NCI-H2029 (cell line): Measurements from ENCODE around the gene CDH16.

Experiments
- DNase-seq: peaks from one replicate; lab custom pipeline; 2025; lab: John Stamatoyannopoulos, UW

Gene CDH16

DNA sequence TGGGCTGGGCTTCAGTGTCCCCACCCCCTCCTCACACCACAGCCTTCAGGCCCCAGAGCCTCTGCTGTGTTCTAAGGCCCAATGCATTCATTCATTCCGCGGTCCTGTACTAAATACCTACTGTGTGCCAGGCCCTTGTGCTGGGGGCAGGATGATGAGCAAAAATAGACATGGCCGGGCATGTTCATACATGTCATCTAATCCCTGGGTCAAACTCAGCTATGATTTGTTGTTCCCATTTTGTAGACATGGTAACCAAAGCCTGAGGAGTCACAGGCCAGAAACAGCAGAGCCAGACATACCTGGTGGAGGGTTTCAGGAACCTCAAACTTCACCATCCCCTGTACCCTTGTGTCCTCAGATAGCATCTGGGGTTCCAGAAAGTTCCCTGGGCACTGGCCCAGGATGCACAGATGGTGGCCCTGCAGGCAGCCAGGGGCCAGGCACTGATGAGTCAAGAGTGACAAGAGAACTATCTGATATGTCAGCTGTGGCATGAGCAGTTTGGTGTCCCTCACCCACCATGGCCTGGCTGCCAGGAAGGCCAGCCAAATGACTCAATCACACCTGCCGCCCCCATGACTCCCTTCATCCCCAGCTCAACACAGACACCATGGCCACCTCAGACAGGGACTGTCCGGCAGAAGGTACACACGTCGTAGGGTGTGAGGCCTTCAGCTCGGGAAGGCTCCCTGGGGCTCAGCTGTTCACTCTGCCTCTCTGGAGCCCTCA lies 9.4 kb upstream of the CDH16 start:
- no peak for DNase-seq

DNA sequence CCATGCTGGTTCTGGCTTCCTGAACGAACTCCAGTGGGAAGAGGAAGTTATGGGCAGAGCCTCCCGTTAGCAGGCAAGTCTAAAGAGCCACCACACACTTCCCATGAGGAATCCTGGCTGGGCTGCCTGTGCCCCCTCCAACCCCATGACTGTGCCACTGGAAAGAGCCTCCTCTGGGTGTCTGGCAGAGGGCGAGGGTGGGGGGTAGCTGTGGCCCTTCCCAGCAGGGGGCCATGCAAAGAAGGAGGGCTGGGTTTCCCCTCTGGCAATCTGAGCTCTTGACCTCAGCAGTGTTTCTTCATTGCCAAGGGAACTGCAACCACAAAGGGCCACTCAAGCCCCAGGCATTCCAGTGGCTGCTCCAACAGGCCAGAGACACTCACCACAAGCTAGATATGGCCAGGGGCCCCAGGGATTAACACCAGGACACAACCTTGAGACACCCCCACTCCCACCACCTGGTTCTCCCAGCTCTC lies 8.3 kb upstream of the CDH16 start:
- no peak for DNase-seq

- DNase-seq, result no peak
These were observed 7.7 kb upstream of the CDH16 start for GRCh38 chr16:66926171-66926947.

DNA sequence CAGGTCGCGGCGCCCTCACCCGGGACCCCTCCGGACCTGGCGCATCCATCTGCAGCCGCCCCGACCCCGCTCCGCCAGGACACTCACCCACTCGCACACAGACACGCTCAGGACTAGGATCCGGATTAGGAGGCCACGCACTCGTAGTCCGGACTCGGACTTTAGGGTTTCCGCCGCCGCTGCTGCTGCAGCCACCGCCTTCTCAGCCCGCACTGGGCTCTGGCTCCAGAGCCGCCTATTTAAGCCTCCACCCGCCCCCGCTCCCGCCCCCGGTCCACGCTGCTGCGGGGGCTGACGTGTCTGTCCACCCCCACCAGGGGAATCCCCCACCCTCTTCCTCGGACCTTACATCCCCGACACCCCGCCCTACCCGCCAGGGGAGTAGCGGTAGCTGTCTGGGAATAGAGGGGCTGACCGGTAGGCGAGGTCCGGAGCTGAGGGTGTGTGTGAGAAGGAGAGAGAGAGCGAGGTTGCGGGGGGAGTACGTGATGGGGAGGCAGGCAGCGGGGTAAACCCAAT lies 6.7 kb upstream of the CDH16 start, which contains the start of gene RRAD:
RRAD (minus strand) TSS at position 214 of the 519 bp plus-strand sequence. CDS start 356 bp downstream, outside the sequence.
- DNase-seq, result no peak

GRCh38 chr16:66924527-66925321 lies 6.0 kb upstream of the CDH16 start:
- DNase-seq, result no peak

DNA sequence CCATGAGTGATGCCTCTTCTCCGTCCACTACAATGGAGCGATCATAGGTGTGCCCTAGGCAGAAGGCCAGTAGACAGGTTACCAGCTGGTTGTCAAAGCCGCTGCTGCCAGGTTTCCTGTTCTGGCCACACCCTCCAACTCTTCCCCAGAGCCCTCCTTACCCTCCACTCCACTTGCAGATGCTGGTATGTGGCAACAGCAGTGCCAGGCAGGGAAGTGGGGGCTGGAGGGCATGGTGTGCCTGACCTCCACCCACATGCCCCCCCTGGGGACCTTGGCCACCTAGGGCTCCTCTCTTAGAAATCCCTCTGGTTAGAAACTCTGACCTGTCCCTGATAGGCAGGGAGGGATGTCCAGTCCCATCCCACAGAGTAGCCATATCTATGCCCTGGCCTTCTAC lies 5.2 kb upstream of the CDH16 start:
- DNase-seq, result no peak

DNA sequence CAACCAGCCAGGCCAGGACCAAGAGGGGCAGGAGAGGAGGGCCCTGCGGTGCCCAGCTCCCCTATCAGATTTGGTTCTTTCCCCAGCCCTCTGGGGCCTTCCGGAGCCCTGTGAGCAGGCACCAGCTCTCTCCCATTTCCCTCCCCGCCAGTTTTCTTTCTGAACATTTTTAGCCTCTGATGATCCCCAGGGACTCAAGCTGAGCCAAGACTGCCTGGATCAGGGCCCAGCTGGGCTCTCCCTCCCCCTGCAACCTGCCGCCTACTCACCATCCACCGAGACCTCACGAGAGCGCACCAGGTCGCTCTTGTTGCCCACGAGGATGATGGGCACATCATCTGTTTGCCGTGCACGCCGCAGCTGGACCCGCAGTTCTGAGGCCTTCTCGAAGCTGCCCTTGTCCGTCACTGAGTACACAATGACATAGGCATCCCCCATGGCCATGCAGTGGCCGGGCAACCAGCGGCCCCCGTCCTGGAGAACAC lies 4.6 kb upstream of the CDH16 start:
- DNase-seq, result peak; percentile 30

DNA sequence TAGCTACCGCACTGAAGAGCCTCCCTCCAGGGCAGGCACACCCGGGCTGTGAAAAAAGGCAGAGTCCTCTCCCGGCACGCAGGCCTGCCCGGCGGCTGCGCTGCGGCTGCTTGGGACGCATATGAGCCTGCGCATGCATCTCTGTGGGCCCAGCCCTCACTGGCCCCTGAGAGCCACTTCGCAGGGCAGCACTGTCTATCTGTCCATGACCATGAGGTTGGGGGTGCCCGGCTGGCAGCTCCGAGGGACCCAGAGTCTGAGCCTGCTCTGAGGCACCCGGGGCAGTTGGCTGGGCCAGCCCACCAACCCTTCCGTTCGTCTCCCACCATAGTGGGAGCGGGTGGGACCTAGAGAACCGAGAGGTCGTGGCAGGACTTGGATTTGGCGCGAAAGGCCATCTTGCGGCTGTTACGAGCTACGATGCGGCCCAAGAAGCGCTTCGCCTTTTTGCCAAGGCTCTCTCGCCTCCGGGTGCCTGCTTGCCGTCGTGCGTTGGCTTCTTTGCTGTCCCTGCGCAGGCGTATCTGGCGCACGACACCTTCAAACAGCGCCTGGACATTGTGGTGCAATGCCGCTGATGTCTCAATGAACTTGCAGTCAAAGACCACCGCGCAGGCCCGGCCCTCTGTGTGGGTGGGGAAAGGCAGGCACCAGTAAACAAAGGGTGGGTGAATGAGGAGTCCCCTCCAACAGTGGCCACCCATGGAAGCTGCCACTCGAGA lies 3.2 kb upstream of the CDH16 start:
- no peak for DNase-seq

DNA sequence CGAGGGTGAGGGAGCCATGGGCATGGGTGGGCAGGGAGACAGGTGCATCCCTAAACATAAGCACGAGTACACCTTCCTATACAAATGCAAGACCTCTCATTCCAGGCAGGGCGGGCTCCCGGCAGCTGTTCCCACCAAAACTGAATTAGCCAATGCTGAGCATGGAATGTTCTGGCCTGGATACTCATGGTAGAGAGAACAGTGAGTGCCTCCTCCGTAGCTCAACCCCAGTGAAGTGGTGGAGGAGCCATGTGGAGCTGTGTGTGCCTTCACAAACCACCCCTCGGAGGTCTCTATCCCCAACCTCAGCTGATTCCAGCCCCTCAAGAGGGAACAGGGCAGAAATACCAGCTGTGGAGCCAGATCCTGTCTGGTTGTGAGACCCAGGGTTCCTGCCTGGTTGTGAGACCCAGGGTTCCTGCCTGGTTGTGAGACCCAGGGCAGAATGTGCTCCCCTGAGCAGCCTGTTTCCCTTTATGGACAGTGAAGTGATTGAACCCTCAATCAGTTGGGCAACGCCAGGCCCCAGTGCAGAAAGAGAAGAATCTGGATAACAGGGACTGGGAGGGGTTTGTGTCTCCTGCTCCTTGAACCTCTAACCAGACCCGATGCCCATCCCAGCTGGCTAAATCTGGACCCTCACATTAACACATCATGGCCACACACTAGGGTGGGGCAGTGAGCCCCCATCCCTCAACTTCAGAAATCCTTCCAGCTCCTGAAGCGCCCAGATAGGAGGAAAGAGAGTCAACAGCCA lies 2.4 kb upstream of the CDH16 start:
- no peak for DNase-seq

- DNase-seq, result no peak
These were observed 1.6 kb upstream of the CDH16 start for GRCh38 chr16:66920299-66920590.

- no peak for DNase-seq
These were observed 1.0 kb upstream of the CDH16 start for GRCh38 chr16:66919569-66920298.

DNA sequence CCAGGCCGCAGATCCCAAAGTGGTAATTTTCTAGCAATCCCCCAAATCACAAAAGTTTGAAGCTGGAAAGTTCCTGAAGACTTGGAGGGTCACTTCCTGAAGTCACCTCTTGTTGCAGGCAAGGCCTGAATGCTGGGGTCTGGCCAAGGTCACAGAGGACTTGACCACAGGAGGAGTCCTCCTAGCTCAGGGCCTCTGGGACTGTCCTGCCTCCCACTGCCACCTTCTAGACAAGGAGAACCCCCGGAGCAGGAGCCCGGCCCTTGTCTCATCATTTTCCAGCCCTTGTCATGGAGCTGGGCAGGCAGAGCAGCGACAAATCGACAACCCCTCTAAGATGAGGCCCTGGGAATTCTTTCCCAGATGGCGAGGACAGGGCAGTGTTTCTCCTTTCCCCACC lies 330 bp downstream of the CDH16 start:
- no peak for DNase-seq

- no peak for DNase-seq
These were observed 944 bp downstream of the CDH16 start for GRCh38 chr16:66917741-66918140.

DNA sequence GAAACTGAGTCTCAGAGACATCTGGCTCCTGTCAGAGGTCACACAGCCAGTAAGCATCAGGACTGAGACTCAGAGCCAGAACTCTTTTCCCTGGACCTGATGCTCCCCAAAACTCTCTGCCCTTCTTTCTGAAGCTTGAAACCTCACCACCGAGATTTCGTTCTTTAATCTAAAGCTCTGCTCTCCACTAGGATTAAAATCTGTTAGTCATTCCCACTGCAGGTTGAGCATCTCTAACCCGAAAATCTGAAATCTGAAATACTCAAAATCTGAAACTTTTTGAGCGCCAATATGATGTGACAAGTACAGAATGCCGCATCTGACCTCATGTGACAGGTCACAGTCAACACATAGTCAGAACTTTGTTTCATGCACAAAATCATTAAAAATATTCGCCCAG lies 2.2 kb downstream of the CDH16 start:
- no peak for DNase-seq

DNA sequence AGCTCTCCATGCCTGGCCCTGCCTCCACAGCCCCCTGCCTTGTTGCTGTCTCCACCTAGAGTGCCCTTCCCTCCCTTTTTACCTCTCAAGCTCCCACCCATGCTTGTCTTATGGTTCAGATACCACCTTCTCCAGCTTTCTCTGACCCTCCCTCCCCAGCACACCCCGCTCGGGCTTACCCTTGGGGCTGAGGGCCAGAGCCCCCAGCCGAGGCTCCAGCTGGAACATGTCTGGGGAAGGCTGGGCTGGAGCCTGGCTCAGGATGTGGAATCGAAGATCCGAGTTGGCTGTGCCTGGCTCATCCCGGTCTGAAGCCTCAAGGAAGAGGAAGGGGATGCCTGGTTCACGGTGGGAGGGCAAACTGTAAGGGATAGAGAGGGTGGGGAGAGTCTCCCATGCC lies 3.6 kb downstream of the CDH16 start:
- no peak for DNase-seq

- DNase-seq, result no peak
These were observed 4.1 kb downstream of the CDH16 start for GRCh38 chr16:66914541-66914940.

- DNase-seq, result no peak
These were observed 5.0 kb downstream of the CDH16 start for GRCh38 chr16:66913711-66914110.

DNA sequence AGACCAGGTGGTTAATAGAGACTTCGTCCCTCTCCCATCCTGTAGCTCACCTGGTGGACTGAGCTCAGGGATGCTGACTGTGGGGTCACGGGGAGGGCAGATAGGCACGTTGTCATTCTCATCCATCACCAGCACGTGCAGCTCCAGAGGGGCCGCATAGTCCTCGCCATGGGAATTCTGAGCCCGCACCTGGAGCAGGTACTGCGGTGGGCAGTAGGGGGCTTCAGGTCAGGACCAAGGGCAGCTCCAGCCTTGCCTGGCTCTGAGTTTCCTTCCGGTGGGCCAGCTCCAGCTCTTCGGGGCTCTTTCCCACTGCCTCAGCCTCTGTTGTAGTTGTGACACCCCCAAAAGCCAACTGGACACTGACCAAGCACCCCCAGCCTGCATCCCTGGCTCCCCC lies 5.6 kb downstream of the CDH16 start:
- no peak for DNase-seq

DNA sequence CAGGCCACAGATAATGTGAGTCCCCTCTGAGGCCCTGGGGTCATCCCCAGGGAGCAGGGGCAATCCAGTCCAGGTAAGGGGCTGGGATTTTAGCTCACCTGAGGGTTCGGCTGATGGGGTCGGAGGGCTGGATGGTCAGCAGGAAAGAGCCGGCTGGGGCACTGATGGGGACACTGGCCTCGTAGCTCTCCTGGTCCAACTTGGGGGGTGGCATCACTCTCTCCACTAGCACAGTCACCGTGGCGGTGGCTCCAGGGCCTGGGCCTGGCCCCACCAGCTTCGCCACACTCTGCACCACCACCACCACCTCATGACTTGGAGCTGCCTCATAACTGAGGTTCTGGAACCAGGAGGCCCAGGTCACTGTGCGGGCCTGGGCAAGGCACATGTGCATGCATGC lies 6.9 kb downstream of the CDH16 start:
- DNase-seq, result no peak

DNA sequence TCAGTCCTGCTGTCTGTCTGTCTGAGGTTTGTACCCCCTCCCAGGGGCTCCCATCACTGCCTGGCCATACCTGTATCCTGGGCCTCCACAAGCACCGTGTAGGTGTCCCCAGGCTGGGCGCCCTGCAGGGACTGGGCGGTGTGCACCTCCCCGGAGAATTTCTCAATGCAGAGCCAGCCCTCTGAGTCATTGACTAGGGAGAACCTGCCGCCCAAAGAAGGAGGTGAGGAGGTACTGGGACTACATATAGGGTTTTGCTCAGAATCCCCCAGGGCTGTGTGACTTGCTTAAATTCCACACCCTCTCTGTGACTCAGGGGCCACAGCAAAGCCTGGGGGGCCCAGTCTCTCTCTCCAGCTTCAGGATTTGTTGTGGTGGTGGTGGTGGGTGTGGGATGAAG lies 7.6 kb downstream of the CDH16 start:
- DNase-seq, result no peak
